GM21825 (cell line): ENCODE measurements around the gene MICAL3.

Experiments
- ATAC-seq: cut with Tn5 transposase; IDR thresholded peaks from one replicate; pipeline ENCODE4 v1.9.1; 2021; ENCODE audit warnings: mild to moderate bottlenecking, moderate library complexity; ENCODE audit not compliant: unreplicated experiment

Gene MICAL3

GRCh38 chr22:17855572-17856290, 168.6 kb downstream of the MICAL3 start:
- ATAC-seq, result no peak

DNA sequence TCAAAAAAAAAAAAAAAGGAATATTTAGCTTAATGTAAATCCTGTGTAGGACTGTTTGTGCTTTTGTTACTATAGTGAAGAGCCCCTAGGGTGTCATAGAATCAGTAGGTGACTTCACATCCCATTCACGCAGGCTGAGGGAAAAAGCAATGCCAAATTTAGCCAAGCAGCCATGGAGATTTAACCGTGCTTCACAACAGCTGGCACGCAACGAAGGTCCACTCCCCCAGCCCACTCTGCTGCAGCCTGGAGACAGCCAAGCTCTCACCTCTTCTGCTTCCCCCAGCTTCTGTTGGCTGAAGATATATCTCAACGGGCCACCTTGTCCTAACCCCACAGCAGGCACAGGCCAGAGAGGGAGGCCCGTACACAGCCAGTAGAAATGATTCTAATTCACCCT, 171.3 kb downstream of the MICAL3 start:
- ATAC-seq, result no peak

GRCh38 chr22:17851759-17852158, 172.6 kb downstream of the MICAL3 start:
- ATAC-seq, result no peak

DNA sequence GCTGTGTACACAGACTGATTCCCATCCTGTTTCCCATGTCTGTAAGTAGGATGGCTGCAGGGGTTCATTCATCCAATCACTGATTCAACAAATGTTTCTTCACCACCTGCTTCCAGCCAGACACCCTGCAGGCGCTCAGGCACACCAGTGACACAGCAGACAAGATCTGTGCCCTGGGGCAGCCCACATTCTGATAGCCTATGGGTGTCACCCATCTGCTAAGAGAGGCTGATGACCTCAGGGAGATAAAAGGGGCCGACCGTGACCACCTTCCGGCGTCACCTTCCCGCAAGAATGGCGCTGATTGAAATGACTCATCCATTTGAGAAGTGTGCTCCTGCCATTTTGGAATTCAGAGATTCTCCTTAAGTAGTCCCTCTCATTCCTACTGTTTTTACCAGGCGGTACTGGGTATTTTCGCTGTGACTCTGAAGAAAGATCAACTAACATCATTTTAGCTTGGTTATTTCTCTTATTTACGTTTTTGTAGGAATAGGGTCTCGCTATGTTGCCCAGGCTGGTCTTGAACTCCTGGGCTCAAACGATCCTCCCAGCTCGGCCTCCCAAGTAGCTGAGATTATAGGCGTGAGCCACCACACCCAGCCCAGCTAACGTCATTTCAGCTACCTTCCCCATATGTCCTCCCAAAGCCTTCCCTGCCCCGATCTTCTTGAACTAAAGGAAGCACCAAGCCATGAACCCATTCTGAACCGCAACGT, 176.8 kb downstream of the MICAL3 start:
- no peak for ATAC-seq

DNA sequence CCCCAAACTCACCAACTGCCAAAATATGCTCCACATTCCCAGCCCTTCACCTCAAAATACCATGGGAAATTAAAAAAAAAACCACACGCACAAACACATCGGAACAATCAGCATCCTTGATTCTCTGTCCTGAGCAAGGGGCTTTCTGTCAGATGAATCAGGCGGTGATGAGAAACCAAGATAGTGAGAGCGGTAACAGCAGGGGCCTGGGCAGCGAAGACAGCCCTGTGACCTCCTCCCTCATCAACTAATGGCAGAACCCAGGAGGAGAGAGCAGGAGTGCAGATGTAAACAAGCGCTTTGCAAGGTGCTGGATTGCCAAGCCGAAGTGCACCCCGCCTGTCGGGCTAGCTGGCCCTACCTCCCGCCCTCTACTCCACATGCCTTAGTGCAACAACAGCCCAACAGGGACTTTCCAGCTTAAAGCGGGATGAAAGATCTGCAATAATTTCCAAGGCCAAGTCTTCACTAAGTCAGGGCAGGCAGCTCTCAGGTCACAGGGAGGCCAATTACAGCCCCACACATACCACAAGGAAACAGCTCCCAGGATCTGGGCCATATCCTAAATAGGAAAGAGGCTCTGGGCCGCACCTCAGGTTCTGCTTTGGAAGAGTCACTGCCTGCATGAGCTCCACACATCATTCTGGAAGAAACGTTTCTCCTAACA, 177.9 kb downstream of the MICAL3 start:
- no peak for ATAC-seq

GRCh38 chr22:17845790-17846189, 178.6 kb downstream of the MICAL3 start:
- ATAC-seq, result no peak

DNA sequence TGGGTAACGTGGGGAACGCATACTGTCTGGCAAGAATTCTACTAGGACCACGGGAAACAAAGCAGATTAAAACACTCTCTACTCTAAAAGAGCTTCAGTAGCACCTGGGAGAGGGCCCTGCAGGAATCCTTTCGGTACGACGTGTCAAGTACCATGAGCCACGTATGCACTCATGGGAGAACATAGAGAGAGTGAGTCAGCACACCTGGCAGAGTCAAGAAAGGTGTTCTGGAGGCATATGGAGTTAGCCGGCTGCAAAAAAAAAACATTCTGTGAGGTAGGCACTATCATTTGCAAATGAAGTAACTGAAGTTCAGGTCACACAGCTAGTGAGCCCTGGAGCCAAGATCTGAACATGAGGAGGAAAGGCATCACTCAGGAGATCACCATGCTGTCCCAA, 179.0 kb downstream of the MICAL3 start:
- no peak for ATAC-seq

DNA sequence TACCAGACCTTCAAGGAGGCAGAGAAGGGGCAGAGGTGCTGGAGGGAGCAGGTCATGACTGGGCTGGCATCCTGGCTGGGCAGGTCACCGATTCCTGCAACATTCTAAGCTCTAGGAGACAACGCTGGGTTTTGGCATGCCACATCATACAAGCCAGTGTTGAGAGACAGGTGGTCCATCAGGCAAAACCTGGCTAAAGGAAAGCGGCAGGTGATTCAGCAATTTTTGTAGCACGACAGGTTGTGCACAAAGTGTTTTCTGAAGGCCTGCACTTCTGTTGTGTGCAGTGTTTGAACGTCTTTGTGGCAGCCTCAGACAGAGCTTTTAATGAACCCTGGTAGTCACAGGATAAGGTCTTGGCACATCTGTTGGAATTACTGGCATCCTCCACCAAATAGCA, 180.2 kb downstream of the MICAL3 start:
- ATAC-seq, result no peak

GRCh38 chr22:17842386-17842785, 182.0 kb downstream of the MICAL3 start:
- no peak for ATAC-seq

DNA sequence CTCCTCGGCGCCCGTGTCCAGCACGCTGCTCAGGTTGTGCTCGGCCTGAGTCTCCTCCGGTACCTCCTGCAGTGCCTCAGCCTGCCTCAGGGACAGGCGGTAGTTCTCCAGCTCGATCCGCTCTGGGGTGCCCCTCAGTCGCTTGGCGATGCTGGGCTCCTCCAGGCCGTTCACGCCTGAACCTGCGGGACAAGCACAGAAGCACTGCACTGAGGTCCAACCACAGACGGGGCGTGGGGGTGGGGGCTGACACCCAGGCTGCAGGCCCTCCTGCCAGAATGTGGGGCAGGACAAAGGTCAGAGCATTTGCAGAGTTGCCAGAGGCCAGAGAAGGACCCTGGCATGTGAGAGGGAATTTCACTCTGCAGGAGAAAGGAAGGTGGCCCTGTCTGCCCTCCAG, 182.5 kb downstream of the MICAL3 start:
- ATAC-seq, result no peak

- no peak for ATAC-seq
Measured at GRCh38 chr22:17838180-17838865, 186.0 kb downstream of the MICAL3 start.

GRCh38 chr22:17836992-17837742, 187.2 kb downstream of the MICAL3 start:
- no peak for ATAC-seq

GRCh38 chr22:17835256-17835655, 189.1 kb downstream of the MICAL3 start:
- ATAC-seq, result no peak

DNA sequence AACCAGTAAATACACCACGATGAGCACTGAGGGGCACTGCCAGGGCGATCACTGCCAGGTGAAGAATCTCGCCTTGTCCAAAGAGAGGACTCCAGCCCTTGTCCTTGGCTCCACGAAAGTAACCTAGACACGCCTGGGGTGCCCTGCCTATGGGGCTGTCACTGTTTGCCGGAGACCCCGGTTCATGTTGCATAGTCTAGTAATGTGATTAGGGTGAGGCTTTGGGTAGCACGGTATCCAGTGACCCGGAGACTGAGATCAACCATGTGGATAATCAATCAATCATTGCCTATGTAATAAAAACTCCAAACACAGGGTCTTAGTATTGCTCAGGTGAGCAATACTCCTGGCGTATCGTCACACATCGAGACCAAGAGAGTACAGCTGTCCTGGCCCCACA, 190.9 kb downstream of the MICAL3 start:
- ATAC-seq, result no peak

DNA sequence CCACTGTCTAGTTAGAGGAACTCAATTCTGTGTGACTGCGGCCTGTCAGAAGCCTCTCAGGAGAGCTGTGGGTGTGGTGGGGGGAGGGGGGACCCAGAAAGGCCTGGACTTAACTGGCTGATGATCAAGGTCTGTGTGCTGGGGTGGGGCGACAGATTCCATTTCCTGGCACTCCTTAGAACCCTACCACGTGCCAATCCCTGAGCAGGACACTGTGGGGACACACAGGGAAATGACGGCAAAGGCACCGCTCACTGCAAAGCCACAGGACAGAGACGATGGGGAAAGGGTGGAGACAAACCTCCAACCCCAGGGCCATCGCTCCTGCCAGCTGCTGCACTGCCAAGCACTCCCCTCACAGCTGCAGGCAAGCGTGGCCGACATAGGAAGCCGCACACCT, 191.7 kb downstream of the MICAL3 start:
- ATAC-seq, result no peak

DNA sequence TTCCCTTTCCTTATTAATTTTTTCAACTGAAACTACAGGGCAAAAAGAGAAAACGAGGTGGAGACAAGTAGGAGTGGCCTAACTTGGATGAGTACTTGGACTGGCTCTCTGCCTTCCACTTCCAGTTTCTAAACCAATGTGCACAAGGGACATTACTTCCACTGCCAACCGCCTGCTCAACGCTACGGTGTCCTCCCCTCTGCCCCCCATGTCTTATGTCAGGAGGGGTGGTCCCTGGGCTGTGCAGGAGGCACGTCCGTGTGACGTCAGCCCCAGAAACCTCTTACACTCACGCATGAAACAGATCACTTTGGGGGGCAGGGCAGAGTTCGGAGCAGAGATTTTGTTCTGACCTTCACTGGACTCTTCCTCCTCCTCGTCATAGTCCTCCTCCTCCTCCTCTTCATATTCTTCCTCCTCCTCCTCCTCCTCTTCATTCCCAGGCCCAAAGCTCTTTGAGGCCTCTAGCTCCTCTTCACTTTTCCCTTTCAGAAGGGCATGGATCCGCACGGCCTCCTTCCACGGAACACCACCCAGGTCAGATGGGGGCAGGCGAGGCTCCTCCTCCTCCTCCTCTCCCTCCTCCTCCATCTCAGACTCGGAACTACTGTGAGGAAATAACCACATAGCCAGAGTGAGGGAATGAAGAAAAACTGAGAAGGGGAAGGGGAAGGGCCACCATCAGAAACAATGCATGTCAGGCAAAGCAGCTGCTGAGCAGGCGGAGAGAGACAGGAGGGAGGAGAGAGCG, 192.7 kb downstream of the MICAL3 start:
- no peak for ATAC-seq

DNA sequence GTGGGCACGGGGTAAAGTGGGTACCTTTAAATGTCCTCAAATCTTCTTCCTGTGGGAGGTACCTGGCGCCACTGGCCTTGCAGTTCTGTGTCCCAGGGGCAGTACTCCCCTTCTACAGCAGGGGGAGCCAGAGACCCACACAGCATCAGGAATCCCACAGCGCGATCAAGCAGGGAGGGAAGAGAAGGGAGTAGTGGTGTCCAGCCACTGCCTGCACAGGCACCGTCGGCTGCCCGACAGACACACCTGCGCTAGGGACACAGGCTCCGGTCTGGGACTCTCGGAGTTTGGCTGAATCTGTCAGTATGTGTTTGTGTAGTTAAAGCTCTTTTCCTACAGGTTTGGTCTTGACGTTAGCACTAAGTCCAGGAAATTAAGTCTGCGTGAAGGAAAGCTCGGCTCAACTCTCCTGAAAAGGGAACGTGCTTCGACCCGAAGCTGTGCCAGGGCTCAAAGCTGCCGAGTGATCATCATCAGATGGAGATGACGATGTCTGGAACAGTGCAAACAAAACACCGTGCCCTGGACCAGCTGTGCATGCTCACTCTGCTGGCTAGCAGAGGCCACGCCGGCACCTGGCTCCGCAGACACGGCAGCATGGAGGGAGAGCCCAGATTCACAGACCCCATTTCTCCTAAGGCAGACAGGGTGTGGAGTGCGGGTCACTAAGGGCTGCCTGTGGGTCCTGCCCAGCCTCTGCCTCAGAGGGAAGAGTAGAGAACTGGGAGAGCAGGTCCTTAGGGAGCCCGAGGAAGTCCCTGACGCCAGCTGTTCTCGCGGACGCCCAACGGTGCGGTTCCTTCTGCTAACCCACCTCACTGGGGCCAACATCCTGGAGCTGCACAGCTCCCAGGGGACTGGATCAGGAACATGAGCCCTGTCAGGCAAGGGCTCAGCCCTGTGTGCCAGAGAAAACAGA, 194.1 kb downstream of the MICAL3 start:
- ATAC-seq, result no peak

- ATAC-seq, result no peak
Measured at GRCh38 chr22:17829695-17830042, 194.7 kb downstream of the MICAL3 start.

GRCh38 chr22:17828502-17829080, 195.8 kb downstream of the MICAL3 start:
- no peak for ATAC-seq
